ENCODE data around the gene SLC22A15. TPM values are rescaled to one million over a fixed set of nuclear protein-coding genes. Genes with fewer than 3 reads are reported as not detected.

SLC22A15 gene
- total RNA-seq, 1 donor from 2014 or later: 5.3 TPM

GRCh38 chr1:115946116-115946515, 30.2 kb upstream of the SLC22A15 start:
- no peak overlapping the region for H3K27ac Mint-ChIP-seq
- DNase-seq (ENCODE audit: low spot score, unreplicated experiment): no peak
- no peaks in the 10 kb centered on the region for H3K9me3 Mint-ChIP-seq (ENCODE audit: low read depth)
- no peak overlapping the region for H3K4me3 Mint-ChIP-seq (ENCODE audit: low read depth)
- TF ChIP-seq CTCF (IDR thresholded peaks at IDR 0.05; ENCODE audit: unreplicated experiment): no peak
- H3K27me3 Mint-ChIP-seq: peaks cover 3% of the 10 kb centered on the region
- no peaks in the 10 kb centered on the region for H3K4me1 Mint-ChIP-seq (ENCODE audit: low read depth)
- no peaks in the 10 kb centered on the region for H3K36me3 Mint-ChIP-seq (ENCODE audit: insufficient read depth)

- Mint-ChIP-seq H3K4me3 (ENCODE audit: low read depth) (no peak overlapping the region), H3K36me3 (ENCODE audit: insufficient read depth) (no peaks in the 10 kb centered on the region), H3K4me1 (ENCODE audit: low read depth) (peaks cover 4% of the 10 kb centered on the region), H3K9me3 (ENCODE audit: low read depth) (no peaks in the 10 kb centered on the region), H3K27me3 (peaks cover 3% of the 10 kb centered on the region), H3K27ac (no peak overlapping the region)
- DNase-seq (ENCODE audit: low spot score, unreplicated experiment): no peak
- TF ChIP-seq CTCF (IDR thresholded peaks at IDR 0.05; ENCODE audit: unreplicated experiment): no peak
Measured at GRCh38 chr1:115949156-115949555, 27.2 kb upstream of the SLC22A15 start.

- Mint-ChIP-seq H3K27me3 (peaks cover 3% of the 10 kb centered on the region), H3K9me3 (ENCODE audit: low read depth) (no peaks in the 10 kb centered on the region), H3K4me1 (ENCODE audit: low read depth) (peaks cover 4% of the 10 kb centered on the region), H3K36me3 (ENCODE audit: insufficient read depth) (no peaks in the 10 kb centered on the region), H3K4me3 (ENCODE audit: low read depth) (no peak overlapping the region), H3K27ac (no peak overlapping the region)
- TF ChIP-seq CTCF (IDR thresholded peaks at IDR 0.05; ENCODE audit: unreplicated experiment): no peak
- DNase-seq (ENCODE audit: low spot score, unreplicated experiment): no peak
Measured at GRCh38 chr1:115951560-115951959, 24.8 kb upstream of the SLC22A15 start.

GRCh38 chr1:115952547-115952946, 23.8 kb upstream of the SLC22A15 start:
- H3K9me3 Mint-ChIP-seq (ENCODE audit: low read depth): no peaks in the 10 kb centered on the region
- H3K27me3 Mint-ChIP-seq: peaks cover 3% of the 10 kb centered on the region
- TF ChIP-seq CTCF (IDR thresholded peaks at IDR 0.05; ENCODE audit: unreplicated experiment): no peak
- H3K4me3 Mint-ChIP-seq (ENCODE audit: low read depth): no peak overlapping the region
- no peaks in the 10 kb centered on the region for H3K36me3 Mint-ChIP-seq (ENCODE audit: insufficient read depth)
- no peak for DNase-seq (ENCODE audit: low spot score, unreplicated experiment)
- H3K4me1 Mint-ChIP-seq (ENCODE audit: low read depth): peaks cover 4% of the 10 kb centered on the region
- H3K27ac Mint-ChIP-seq: peak overlapping the region; percentile 38

- Mint-ChIP-seq H3K36me3 (ENCODE audit: insufficient read depth) (no peaks in the 10 kb centered on the region), H3K27ac (peak overlapping the region; percentile 75), H3K27me3 (peaks cover 3% of the 10 kb centered on the region), H3K4me3 (ENCODE audit: low read depth) (no peak overlapping the region), H3K4me1 (ENCODE audit: low read depth) (peaks cover 4% of the 10 kb centered on the region), H3K9me3 (ENCODE audit: low read depth) (no peaks in the 10 kb centered on the region)
- no peak for TF ChIP-seq CTCF (IDR thresholded peaks at IDR 0.05; ENCODE audit: unreplicated experiment)
- no peak for DNase-seq (ENCODE audit: low spot score, unreplicated experiment)
Measured at GRCh38 chr1:115953180-115953579, 23.1 kb upstream of the SLC22A15 start.

Data from progenitor cell of endocrine pancreas (in vitro differentiated cells).